Peyer's patch (tissue), 4 donors: ENCODE results near the gene MC1R.

Experiments used
- POLR2A ChIP-seq, 2 donors: fragments of 450-650 bp; IDR thresholded peaks; one replicate each; pipeline ENCODE4 v1.5.1; 2017; ENCODE audit warnings: antibody characterized with exemption in 2 of 2, mild to moderate bottlenecking in 2 of 2, moderate library complexity in 2 of 2
- TF ChIP-seq, protein P1 (sequence below), 6 experiments: fragments of 450-650 bp in 4 of 6; fragments of 200-600 bp in 2 of 6; sonication (generic) in 1 of 6; IDR thresholded peaks; one replicate each; pipeline ENCODE4 v1.5.1; 2017 to 2019; ENCODE audit warnings: antibody characterized with exemption in 6 of 6, mild to moderate bottlenecking in 3 of 6, moderate library complexity in 1 of 6

DNA sequence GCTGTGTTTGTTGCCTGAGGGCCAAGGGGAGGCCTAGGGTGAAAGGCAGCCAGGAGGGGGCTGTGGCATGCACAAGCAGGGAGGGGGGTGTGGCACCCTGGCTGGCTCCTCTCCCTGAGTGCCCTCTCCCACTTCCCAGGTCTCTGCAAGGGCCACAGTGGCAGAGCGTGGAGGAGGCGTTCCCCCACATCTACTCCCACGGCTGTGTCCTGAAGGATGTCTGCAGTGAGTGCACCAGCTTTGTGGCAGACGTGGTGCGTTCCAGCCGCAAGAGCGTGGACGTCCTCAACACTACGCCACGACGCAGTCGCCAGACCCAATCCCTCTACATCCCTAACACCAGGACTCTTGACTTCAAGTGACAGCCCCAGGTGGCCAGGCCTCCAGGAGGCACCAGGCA is 48.8 kb upstream of the MC1R start:
- TF ChIP-seq, protein P1, sequence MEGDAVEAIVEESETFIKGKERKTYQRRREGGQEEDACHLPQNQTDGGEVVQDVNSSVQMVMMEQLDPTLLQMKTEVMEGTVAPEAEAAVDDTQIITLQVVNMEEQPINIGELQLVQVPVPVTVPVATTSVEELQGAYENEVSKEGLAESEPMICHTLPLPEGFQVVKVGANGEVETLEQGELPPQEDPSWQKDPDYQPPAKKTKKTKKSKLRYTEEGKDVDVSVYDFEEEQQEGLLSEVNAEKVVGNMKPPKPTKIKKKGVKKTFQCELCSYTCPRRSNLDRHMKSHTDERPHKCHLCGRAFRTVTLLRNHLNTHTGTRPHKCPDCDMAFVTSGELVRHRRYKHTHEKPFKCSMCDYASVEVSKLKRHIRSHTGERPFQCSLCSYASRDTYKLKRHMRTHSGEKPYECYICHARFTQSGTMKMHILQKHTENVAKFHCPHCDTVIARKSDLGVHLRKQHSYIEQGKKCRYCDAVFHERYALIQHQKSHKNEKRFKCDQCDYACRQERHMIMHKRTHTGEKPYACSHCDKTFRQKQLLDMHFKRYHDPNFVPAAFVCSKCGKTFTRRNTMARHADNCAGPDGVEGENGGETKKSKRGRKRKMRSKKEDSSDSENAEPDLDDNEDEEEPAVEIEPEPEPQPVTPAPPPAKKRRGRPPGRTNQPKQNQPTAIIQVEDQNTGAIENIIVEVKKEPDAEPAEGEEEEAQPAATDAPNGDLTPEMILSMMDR (IDR thresholded peaks at IDR 0.05) = no peak
- no peak for TF ChIP-seq POLR2A (IDR thresholded peaks at IDR 0.05)
